SK-N-MC (cell line): Measurements from ENCODE around the gene HYAL2.

Experiments used
- EZH2 ChIP-seq: fragments of 200-600 bp; sonication (generic); IDR thresholded peaks from one replicate; pipeline ENCODE4 v1.6.1; 2017; ENCODE audit warnings: antibody characterized with exemption
- FOXP2 ChIP-seq: optimal IDR thresholded peaks from 2 replicates; pipeline ENCODE3; 2011; ENCODE audit warnings: mild to moderate bottlenecking, moderate library complexity; ENCODE audit not compliant: insufficient read depth; ENCODE audit errors: extremely low read length, control extremely low read depth
- POLR2AphosphoS5 ChIP-seq: IDR thresholded peaks from 2 replicates; pipeline ENCODE4 v1.6.1; 2012; ENCODE audit warnings: mild to moderate bottlenecking, low read depth, low read length, borderline replicate concordance

- TF ChIP-seq EZH2 (no peak), POLR2AphosphoS5 (peak; percentile 81), FOXP2 (no peak)
These were observed 36.6 kb upstream of the HYAL2 start, which contains the start of gene TMEM115 for GRCh38 chr3:50358911-50359759.
